Prostate gland (tissue), 1 donor: ENCODE measurements around the gene RBMY1D.

Experiments used
- POLR2A ChIP-seq: fragments of 450-650 bp; IDR thresholded peaks from one replicate; pipeline ENCODE4 v1.6.1; 2016; ENCODE audit warnings: antibody characterized with exemption, mild to moderate bottlenecking
- POLR2AphosphoS5 ChIP-seq: sonication (generic); formaldehyde crosslinking; IDR thresholded peaks from one replicate; pipeline ENCODE4 v1.6.1; 2017; ENCODE audit warnings: antibody characterized with exemption

- TF ChIP-seq POLR2A (no peak), POLR2AphosphoS5 (no peak)
Observed at GRCh38 chrY:21835052-21835451, 59.3 kb downstream of the RBMY1D start.
